K562 (cell line): Measurements from ENCODE around the gene RHOT1.

Source experiments
- ATF7 ChIP-seq: fragments of 450-650 bp; IDR thresholded peaks from 2 replicates; pipeline ENCODE4 v1.7.1; 2014; ENCODE audit warnings: mild to moderate bottlenecking, moderate library complexity
- DDX20 ChIP-seq: fragments of 450-650 bp; IDR thresholded peaks from 2 replicates; pipeline ENCODE4 v1.6.1; 2016; ENCODE audit warnings: missing genetic modification characterization, low read depth, mild to moderate bottlenecking, missing compliant biosample characterization, moderate library complexity
- EZH2 ChIP-seq: IDR thresholded peaks from 2 replicates; pipeline ENCODE4 v1.6.1; 2012; ENCODE audit warnings: low read depth, mild to moderate bottlenecking, inconsistent platforms, low read length, borderline replicate concordance

- TF ChIP-seq DDX20 (tag): no peak
- no peak for TF ChIP-seq EZH2
- no peak for TF ChIP-seq ATF7
Observed at GRCh38 chr17:32264823-32265191, 122.5 kb downstream of the RHOT1 start.
